Measurements from ENCODE around the gene PREPL. TPM values are rescaled to one million over a fixed set of nuclear protein-coding genes. Genes with fewer than 3 reads are reported as not detected.

PREPL gene
- total RNA-seq (2021) (47.6 and 48.2 TPM in 2 replicates), Bru-seq, nascent RNA (percentile 77 among the genes with signal in this experiment), BruChase-seq, experiment 1, labeled RNA remaining after a 2-hour chase (percentile 84 among the genes with signal in this experiment), BruChase-seq, experiment 2, labeled RNA remaining after a 6-hour chase (percentile 89 among the genes with signal in this experiment)
- long read RNA-seq, full-length matches to known transcripts, result 50 of 78 reads
- long read RNA-seq, partial matches to known transcripts, result 5 of 78 reads
- long read RNA-seq, other reads (novel, unspliced or antisense), result 23 of 78 reads

DNA sequence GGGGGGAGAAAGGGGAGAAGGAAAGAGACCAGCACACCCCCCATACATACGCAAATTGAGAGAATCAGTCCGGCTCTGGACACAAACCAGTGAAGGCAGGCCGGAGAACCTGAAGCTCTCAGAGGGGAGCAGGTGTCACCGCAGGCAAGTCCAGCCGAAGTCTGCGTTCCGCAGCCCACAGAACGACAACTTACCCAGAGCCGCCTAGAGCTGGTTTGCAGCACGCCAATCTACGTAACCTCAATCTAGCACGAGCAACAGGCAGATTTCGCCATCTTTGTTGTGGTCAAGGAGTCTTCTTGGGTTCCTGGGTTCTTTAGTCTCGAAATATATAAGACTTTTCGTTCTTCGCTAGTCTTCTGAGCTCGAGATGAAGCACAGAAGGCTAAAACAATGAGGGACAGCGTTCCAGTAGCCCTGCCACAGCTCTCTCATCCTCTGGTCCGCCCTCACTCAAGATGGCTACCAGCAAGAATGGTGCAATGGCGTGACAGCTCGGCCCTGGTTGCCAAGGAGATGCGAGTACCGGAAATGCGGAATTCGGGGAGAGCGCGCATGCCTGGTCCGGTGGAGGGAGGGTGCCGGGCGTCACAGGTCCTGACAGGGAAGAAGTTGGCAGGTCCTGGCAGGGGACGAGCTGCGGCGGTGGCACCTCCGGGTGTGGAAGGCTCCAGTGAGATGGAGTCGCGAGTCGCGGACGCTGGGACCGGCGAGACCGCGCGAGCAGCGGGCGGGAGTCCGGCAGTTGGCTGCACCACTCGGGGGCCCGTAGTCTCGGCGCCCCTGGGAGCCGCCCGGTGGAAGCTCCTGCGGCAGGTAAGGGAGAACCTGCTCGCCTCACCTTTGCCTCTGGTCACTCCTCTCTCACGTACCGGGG is at the start of gene PREPL, which contains the start of gene CAMKMT:
TSS of gene PREPL (minus strand) at position 165 of the 877 bp plus-strand sequence. CDS start 15,152 bp downstream, outside the sequence.
TSS of gene CAMKMT (plus strand) at position 618 of the 877 bp plus-strand sequence.
- intact Hi-C loops (cut with micrococcal nuclease; ENCODE audit: unreplicated experiment), result loop anchor here (10.0 kb wide), 1 partner anchor 117 kb away; no protein-coding TSS in a partner anchor
- no peak for TF ChIP-seq EZH2 (IDR thresholded peaks at IDR 0.05; ENCODE audit: borderline replicate concordance, low read depth, low read length, poor library complexity, severe bottlenecking)
- ChIA-PET CTCF (interaction anchor here (0.9 to 1.7 kb wide), 2 partner anchors 317 to 588 kb away, joined by 3 to 6 read pairs; no protein-coding TSS in a partner anchor), POLR2A (ENCODE audit: low non-redundant PET) (interaction anchor here (0.6 kb wide), 1 partner anchor 47 kb away, joined by 3 read pairs; no protein-coding TSS in a partner anchor)
- H3K4me3 ChIP-seq (ENCODE audit: low read depth, low read length, poor library complexity, severe bottlenecking), result peak within 1 kb of the TSS; percentile 75
- H3K9me3 ChIP-seq (ENCODE audit: low read depth, low read length, poor library complexity, severe bottlenecking), result no peaks in the 10 kb centered on the region
- no peaks in the 10 kb centered on the region for H3K27me3 ChIP-seq (replicated peaks; ENCODE audit: insufficient read depth, low read depth, low read length, poor library complexity)
- DNase-seq (ENCODE audit: low spot score), result peak; percentile 98
- no TSS peak for BruUV-seq (replicated peaks)
- peaks cover 7% of the 10 kb centered on the region for H3K4me1 ChIP-seq (ENCODE audit: insufficient read depth, low read length, poor library complexity, severe bottlenecking)
- no peaks in the 10 kb centered on the region for H3K36me3 ChIP-seq (ENCODE audit: insufficient read depth, low read length, poor library complexity, severe bottlenecking)
- peak within 1 kb of the TSS; percentile 98 for H3K27ac ChIP-seq (ENCODE audit: low read depth, low read length, poor library complexity, severe bottlenecking)

DNA sequence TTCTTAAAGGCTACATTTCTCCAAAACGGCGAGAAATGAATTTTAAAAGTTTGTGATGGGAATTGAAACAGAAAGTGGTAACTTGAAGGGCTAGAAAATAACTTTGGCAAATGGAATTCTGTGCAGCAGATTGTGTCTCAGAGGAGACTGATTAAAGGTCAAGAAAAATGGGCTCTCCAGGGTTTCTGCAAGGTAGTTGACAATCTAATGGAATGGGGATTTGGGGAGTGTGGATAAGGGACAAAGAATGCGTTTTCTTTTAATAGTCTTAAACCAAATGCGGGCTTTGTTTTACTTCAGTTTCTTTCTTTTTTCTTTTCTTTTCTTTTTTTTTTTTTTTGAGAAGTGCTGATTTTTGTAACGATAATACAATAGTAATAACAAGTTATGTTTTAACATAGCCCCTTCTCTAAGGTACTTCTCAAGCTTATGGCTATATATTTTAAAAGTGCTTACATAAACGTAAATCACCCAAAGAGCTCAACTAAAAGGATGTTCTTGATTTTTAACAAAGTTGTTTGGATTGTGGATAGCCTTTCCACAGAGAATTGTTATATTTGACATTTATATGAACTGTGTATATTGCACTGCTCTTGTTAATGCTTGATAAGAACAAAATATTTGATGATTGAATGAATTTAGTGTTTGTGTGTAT is 37.1 kb upstream of the PREPL start:
- no peak overlapping the region for H3K27ac ChIP-seq (ENCODE audit: low read depth, low read length, poor library complexity, severe bottlenecking)
- H3K9me3 ChIP-seq (ENCODE audit: low read depth, low read length, poor library complexity, severe bottlenecking), result no peaks in the 10 kb centered on the region
- ChIA-PET CTCF (no interaction called here), POLR2A (ENCODE audit: low non-redundant PET) (interaction anchor here (0.7 kb wide), 1 partner anchor 74 kb away, joined by 3 read pairs; no protein-coding TSS in a partner anchor)
- BruUV-seq (replicated peaks), result no TSS peak
- H3K36me3 ChIP-seq (ENCODE audit: insufficient read depth, low read length, poor library complexity, severe bottlenecking), result no peaks in the 10 kb centered on the region
- H3K27me3 ChIP-seq (replicated peaks; ENCODE audit: insufficient read depth, low read depth, low read length, poor library complexity), result no peaks in the 10 kb centered on the region
- DNase-seq (ENCODE audit: low spot score), result no peak
- no peak for TF ChIP-seq EZH2 (IDR thresholded peaks at IDR 0.05; ENCODE audit: borderline replicate concordance, low read depth, low read length, poor library complexity, severe bottlenecking)
- TF ChIP-seq, protein P1, sequence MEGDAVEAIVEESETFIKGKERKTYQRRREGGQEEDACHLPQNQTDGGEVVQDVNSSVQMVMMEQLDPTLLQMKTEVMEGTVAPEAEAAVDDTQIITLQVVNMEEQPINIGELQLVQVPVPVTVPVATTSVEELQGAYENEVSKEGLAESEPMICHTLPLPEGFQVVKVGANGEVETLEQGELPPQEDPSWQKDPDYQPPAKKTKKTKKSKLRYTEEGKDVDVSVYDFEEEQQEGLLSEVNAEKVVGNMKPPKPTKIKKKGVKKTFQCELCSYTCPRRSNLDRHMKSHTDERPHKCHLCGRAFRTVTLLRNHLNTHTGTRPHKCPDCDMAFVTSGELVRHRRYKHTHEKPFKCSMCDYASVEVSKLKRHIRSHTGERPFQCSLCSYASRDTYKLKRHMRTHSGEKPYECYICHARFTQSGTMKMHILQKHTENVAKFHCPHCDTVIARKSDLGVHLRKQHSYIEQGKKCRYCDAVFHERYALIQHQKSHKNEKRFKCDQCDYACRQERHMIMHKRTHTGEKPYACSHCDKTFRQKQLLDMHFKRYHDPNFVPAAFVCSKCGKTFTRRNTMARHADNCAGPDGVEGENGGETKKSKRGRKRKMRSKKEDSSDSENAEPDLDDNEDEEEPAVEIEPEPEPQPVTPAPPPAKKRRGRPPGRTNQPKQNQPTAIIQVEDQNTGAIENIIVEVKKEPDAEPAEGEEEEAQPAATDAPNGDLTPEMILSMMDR (conservative IDR thresholded peaks at IDR 0.05; ENCODE audit: low read depth, low read length), result no peak
- H3K4me3 ChIP-seq (ENCODE audit: low read depth, low read length, poor library complexity, severe bottlenecking), result no peak overlapping the region
- H3K4me1 ChIP-seq (ENCODE audit: insufficient read depth, low read length, poor library complexity, severe bottlenecking), result no peaks in the 10 kb centered on the region
- intact Hi-C loops (cut with micrococcal nuclease; ENCODE audit: unreplicated experiment), result no loop called here

DNA sequence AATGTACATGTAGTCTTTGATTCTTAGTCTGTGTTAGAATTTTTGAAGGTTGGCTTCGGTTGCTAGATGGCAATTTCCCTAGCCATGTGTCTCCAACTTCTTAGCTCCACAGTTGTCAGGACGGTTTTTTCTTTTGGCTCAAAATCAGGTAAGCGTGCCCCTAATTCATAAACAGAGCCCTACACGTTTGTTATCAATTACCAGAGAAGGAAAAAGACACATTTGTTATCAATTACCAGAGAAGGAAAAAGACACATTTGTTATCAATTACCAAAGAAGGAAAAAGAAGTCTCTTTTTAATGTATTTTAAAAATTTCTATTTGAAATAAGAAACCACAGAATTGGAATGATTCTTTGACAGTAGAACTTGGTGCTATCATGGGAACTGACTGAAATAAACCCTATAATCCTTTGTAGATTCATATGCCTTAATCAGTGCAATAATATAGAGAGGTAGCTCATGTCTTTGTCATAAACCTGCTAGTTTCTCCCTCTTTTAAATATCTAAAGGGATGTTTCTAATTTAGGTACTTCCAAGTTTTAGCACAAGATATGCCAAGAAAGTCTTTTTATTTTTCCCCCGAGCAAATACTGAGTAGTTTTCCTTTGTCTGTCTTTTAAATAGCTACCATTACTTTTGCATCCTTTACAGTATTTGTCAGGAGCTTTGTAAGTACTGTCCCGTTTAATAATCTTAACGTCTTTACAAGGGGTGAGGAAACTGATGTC is 36.3 kb upstream of the PREPL start:
- no peak overlapping the region for H3K4me3 ChIP-seq (ENCODE audit: low read depth, low read length, poor library complexity, severe bottlenecking)
- intact Hi-C loops (cut with micrococcal nuclease; ENCODE audit: unreplicated experiment), result no loop called here
- CTCF ChIA-PET, result no interaction called here
- DNase-seq (ENCODE audit: low spot score), result no peak
- no peaks in the 10 kb centered on the region for H3K27me3 ChIP-seq (replicated peaks; ENCODE audit: insufficient read depth, low read depth, low read length, poor library complexity)
- H3K4me1 ChIP-seq (ENCODE audit: insufficient read depth, low read length, poor library complexity, severe bottlenecking), result no peaks in the 10 kb centered on the region
- H3K9me3 ChIP-seq (ENCODE audit: low read depth, low read length, poor library complexity, severe bottlenecking), result no peaks in the 10 kb centered on the region
- POLR2A ChIA-PET (ENCODE audit: low non-redundant PET), result interaction anchor here (0.7 kb wide), 1 partner anchor 73 kb away, joined by 3 read pairs; no protein-coding TSS in a partner anchor
- H3K36me3 ChIP-seq (ENCODE audit: insufficient read depth, low read length, poor library complexity, severe bottlenecking), result no peaks in the 10 kb centered on the region
- no TSS peak for BruUV-seq (replicated peaks)
- no peak for TF ChIP-seq EZH2 (IDR thresholded peaks at IDR 0.05; ENCODE audit: borderline replicate concordance, low read depth, low read length, poor library complexity, severe bottlenecking)
- TF ChIP-seq, protein P1 (conservative IDR thresholded peaks at IDR 0.05; ENCODE audit: low read depth, low read length), result no peak
- H3K27ac ChIP-seq (ENCODE audit: low read depth, low read length, poor library complexity, severe bottlenecking), result no peak overlapping the region
